ENCODE results near the gene MRPL2. TPM values are rescaled to one million over a fixed set of nuclear protein-coding genes. Genes with fewer than 3 reads are reported as not detected.

Gene MRPL2
- total RNA-seq, 2 donors from 2014 or later = 13.5 to 15.2 TPM

DNA sequence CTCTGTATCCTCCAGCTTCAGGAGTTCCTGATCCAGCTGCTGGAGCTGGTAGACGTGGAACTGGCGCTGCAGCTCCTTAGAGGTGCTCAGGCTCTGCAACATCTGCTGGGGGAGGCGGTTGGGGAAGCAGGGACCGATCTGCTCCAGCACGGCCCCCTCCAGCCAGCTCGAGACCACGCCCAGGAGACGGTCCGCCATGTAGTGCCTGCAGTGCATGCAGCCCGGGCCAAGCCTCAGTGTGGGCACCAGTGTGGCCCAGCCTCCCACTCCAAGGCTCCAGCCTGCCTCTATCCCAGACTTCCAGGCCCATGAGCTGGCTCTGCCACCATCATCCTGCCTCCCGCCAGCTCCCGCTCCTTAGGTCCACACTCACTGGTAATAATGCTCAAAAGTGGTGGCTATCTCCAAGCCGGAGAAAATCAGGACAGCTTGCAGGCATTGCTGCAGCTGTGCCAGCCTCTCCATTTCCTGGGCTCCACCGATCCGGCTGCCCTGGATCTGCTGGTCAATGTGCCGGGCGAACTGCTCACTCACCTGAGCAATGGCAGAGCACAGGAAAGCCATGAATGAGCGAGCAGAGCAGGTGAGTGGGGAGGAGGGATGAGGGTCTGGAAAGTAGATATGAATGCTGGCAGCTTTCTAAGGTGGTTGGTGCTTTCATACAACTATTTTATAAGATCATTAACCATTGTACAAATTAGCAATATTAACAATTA lies 18.5 kb downstream of the MRPL2 start:
- no peak overlapping the region for H3K4me3 ChIP-seq
- TF ChIP-seq, protein P1, sequence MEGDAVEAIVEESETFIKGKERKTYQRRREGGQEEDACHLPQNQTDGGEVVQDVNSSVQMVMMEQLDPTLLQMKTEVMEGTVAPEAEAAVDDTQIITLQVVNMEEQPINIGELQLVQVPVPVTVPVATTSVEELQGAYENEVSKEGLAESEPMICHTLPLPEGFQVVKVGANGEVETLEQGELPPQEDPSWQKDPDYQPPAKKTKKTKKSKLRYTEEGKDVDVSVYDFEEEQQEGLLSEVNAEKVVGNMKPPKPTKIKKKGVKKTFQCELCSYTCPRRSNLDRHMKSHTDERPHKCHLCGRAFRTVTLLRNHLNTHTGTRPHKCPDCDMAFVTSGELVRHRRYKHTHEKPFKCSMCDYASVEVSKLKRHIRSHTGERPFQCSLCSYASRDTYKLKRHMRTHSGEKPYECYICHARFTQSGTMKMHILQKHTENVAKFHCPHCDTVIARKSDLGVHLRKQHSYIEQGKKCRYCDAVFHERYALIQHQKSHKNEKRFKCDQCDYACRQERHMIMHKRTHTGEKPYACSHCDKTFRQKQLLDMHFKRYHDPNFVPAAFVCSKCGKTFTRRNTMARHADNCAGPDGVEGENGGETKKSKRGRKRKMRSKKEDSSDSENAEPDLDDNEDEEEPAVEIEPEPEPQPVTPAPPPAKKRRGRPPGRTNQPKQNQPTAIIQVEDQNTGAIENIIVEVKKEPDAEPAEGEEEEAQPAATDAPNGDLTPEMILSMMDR (IDR thresholded peaks at IDR 0.05) = no peak
- TF ChIP-seq POLR2A (IDR thresholded peaks at IDR 0.05) = no peak
- intact Hi-C loops (cut with DNase I) = no loop called here
- no peaks in the 10 kb centered on the region for H3K4me1 ChIP-seq
- DNase-seq (no peak), ATAC-seq (no peak)
- no peaks in the 10 kb centered on the region for H3K9me3 ChIP-seq
- 94 to 95% methylated on average over 10 to 18 of the region's 18 CpGs for WGBS, 2 donors
- H3K27me3 ChIP-seq = no peaks in the 10 kb centered on the region
- peaks cover 0 to 55% of the 10 kb centered on the region in 2 donors for H3K36me3 ChIP-seq (replicated peaks in 1 of 2; ENCODE audit: insufficient read depth in 1 of 2, low read depth in 2 of 2)
- no peak overlapping the region for H3K27ac ChIP-seq

DNA sequence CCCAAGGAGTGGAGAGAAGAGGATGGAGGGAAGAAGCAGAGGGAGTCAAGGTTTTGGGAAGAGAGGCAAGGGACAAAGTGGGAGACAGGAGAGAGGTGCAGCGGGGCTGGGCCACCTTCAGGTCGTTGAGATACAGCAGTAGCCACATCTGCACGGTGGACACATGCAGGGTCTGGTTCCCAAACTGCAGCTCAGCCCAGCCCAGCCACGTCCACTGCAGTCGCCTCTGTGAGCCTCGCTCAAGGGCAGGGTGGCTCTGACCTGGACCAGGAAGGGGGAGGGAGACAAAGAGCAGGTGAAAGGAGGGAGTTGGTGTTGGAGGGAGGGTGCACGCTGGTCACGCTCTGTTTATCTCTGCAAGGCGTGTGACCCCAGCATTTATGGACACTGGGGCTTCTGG lies 20.5 kb downstream of the MRPL2 start:
- Histone ChIP-seq H3K9me3 (no peaks in the 10 kb centered on the region), H3K27me3 (no peaks in the 10 kb centered on the region), H3K36me3 (replicated peaks in 1 of 2; ENCODE audit: insufficient read depth in 1 of 2, low read depth in 2 of 2) (peaks cover 0 to 44% of the 10 kb centered on the region in 2 donors), H3K4me3 (no peak overlapping the region), H3K4me1 (no peaks in the 10 kb centered on the region), H3K27ac (no peak overlapping the region)
- WGBS, 2 donors = 76 to 79% methylated on average over 8 to 9 of the region's 9 CpGs
- no peak for ATAC-seq
- intact Hi-C loops (cut with DNase I) = no loop called here
- TF ChIP-seq, protein P1 (IDR thresholded peaks at IDR 0.05) = no peak
- no peak for TF ChIP-seq POLR2A (IDR thresholded peaks at IDR 0.05)
- DNase-seq = no peak

DNA sequence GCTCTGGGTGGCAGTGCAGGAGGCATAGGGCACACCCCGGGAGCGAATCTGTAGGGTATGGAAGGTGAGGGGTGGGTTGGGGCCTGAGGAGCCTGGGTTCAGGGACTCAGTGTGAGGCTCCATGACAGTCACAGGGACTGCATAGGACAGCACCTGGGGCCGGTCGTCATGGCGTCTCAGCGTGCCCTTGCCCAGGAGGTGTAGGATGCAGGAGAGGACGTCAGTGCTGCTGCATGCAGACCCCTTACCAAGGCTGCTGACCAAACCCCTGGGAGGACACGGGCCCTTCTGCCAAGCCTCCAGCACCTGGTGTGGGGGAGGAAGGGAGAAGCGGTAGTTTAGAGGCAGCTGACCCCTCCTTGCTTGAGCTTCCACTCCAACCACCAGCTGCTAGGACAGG lies 21.5 kb downstream of the MRPL2 start:
- intact Hi-C loops (cut with DNase I) = no loop called here
- Histone ChIP-seq H3K4me1 (no peaks in the 10 kb centered on the region), H3K9me3 (no peaks in the 10 kb centered on the region), H3K36me3 (replicated peaks in 1 of 2; ENCODE audit: insufficient read depth in 1 of 2, low read depth in 2 of 2) (peaks cover 0 to 37% of the 10 kb centered on the region in 2 donors), H3K27me3 (no peaks in the 10 kb centered on the region), H3K27ac (no peak overlapping the region), H3K4me3 (no peak overlapping the region)
- 87 to 100% methylated on average over 6 to 9 of the region's 9 CpGs for WGBS, 2 donors
- TF ChIP-seq, protein P1 (IDR thresholded peaks at IDR 0.05) = no peak
- TF ChIP-seq POLR2A (IDR thresholded peaks at IDR 0.05) = no peak
- DNase-seq = no peak
- no peak for ATAC-seq

DNA sequence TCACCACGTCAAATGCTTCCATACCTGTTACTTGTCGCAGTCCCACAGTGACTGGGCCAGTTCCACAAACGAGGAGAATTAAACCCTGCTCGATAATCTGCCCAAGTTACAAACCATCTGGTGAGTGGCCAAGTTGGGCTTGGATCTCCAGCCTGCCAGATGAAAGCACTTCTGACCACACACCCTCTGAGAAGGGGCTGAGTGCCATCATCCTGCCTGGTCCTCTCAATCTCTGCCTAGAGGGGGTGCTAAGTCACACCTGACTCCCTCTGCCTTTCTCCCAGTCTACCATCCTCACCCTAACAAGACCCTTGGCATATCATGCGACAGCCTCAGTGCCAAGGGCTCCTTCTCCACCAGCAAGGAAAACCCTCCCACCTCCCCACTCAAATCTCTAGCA lies 22.0 kb downstream of the MRPL2 start:
- ATAC-seq (no peak), DNase-seq (no peak)
- H3K36me3 ChIP-seq (replicated peaks in 1 of 2; ENCODE audit: insufficient read depth in 1 of 2, low read depth in 2 of 2) = peaks cover 0 to 34% of the 10 kb centered on the region in 2 donors
- intact Hi-C loops (cut with DNase I) = no loop called here
- no peak overlapping the region for H3K27ac ChIP-seq
- no peak overlapping the region for H3K4me3 ChIP-seq
- TF ChIP-seq POLR2A (IDR thresholded peaks at IDR 0.05) = no peak
- TF ChIP-seq, protein P1 (IDR thresholded peaks at IDR 0.05) = no peak
- no peaks in the 10 kb centered on the region for H3K9me3 ChIP-seq
- H3K4me1 ChIP-seq = no peaks in the 10 kb centered on the region
- H3K27me3 ChIP-seq = no peaks in the 10 kb centered on the region
- 89 to 100% methylated on average over 1 to 5 of the region's 5 CpGs for WGBS, 2 donors

DNA sequence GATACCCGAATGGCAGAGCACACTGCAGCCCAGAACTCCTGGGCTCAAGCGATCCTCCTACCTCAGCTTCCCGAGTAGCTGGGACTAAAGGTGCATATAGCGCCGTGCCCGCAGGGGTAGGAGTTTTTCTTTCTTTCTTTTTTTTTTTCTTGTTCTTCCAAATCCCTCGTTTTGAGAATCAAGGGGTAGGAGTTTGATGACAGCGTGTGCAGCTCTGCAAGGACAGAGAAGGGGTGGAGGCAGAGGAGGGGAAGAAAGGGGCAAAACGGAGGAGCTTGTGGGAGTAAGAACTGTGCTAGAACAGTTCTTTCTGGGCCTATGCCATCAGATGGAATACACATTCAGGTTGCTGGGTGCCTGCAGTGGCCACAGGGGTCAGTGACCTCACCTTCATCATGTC lies 22.5 kb downstream of the MRPL2 start:
- TF ChIP-seq POLR2A (IDR thresholded peaks at IDR 0.05) = no peak
- TF ChIP-seq, protein P1 (IDR thresholded peaks at IDR 0.05) = no peak
- H3K27ac ChIP-seq = no peak overlapping the region
- DNase-seq (no peak), ATAC-seq (no peak)
- H3K27me3 ChIP-seq = no peaks in the 10 kb centered on the region
- H3K4me1 ChIP-seq = no peaks in the 10 kb centered on the region
- no peaks in the 10 kb centered on the region for H3K9me3 ChIP-seq
- intact Hi-C loops (cut with DNase I) = no loop called here
- no peak overlapping the region for H3K4me3 ChIP-seq
- WGBS, 2 donors = 89 to 94% methylated on average over 8 to 9 of the region's 9 CpGs
- H3K36me3 ChIP-seq (replicated peaks in 1 of 2; ENCODE audit: insufficient read depth in 1 of 2, low read depth in 2 of 2) = peaks cover 0 to 32% of the 10 kb centered on the region in 2 donors

Data from body of pancreas (tissue), 4 donors.